Stimulated activated CD8-positive, alpha-beta memory T cell treated with anti-CD3 and anti-CD28 coated beads, Interleukin-12 subunit alpha, Interleukin-12 subunit beta, amount 100 ng/mL, for 24 hours (primary cell): ENCODE measurements around the gene DTHD1.

Experiments used
- DNase-seq: peaks from one replicate; pipeline ENCODE4 v3.0.0-alpha.2; 2020; ENCODE audit errors: extremely low read depth

The DTHD1 gene

GRCh38 chr4:36269533-36270173 lies 11.8 kb upstream of the DTHD1 start:
- no peak for DNase-seq

DNA sequence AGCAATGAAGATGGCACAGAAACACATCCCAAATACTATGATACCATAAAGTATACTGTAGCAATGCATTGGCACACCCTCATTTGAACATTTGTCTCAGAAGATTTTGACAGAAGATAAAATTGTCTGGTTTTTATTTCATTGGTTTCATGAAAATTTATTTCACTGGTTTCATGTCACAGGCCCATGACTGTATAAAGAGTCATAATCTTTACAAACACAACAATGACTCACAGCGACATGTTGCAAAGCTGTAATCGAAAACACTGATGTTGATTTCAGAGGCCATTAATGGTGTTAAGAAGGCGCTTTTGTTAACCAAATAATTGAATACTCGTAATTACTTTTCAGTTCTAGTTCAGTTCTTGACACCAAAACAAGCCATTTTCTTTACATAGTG lies 8.1 kb upstream of the DTHD1 start:
- DNase-seq: no peak

- no peak for DNase-seq
Observed at GRCh38 chr4:36274158-36274557, 7.3 kb upstream of the DTHD1 start.

GRCh38 chr4:36277533-36277932 lies 3.9 kb upstream of the DTHD1 start:
- DNase-seq: no peak

- no peak for DNase-seq
Observed at GRCh38 chr4:36278789-36279188, 2.6 kb upstream of the DTHD1 start.

GRCh38 chr4:36280555-36280954 lies 861 bp upstream of the DTHD1 start:
- DNase-seq: no peak

DNA sequence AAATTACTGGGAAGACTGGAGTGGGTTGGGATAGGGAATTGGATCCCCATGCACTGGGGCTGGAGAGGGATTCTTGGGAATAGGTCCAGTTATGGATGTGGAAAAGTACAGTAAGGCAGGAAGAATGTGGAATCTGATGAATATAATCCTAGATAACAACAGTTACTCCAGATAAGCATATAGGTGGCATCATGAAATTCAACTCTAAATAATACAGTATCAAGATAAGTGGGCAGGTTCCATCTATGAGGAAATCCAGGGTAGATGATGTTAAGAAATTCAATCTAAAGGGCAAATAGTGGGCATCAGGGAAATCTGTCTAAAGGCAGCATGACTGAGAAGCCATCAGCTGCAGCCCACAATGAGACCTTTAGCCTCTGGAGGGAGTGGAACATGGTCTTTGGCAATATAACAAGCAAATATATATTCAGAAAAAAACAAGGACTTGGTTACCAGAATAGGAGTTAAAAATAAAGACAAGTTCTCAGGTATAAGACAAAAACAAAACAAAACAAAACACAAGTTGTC lies 1.2 kb downstream of the DTHD1 start:
- no peak for DNase-seq

GRCh38 chr4:36283912-36284465 lies 2.6 kb downstream of the DTHD1 start:
- no peak for DNase-seq

- no peak for DNase-seq
Observed at GRCh38 chr4:36285784-36286480, 4.5 kb downstream of the DTHD1 start.

DNA sequence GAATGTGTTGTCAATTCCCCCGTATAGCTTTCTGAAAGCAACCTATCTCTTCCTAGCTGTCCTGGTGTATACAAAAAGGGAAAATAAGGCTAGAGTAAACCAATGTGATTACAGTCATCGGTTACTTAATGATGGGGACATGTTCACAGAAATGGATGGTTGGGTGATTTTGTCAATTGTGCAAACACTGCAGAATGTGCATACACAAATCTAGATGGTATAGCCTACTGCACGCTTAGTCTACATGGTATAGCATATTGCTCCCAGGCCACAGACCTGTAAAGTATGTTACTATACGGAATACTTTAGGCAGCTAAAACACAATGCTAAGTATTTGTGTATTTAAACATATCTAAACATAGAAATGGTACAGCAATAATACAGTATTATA lies 5.1 kb downstream of the DTHD1 start:
- DNase-seq: no peak

- DNase-seq: no peak
Observed at GRCh38 chr4:36288731-36289426, 7.5 kb downstream of the DTHD1 start.

GRCh38 chr4:36290641-36291040 lies 9.2 kb downstream of the DTHD1 start:
- DNase-seq: no peak

- no peak for DNase-seq
Observed at GRCh38 chr4:36292556-36293188, 11.3 kb downstream of the DTHD1 start.

DNA sequence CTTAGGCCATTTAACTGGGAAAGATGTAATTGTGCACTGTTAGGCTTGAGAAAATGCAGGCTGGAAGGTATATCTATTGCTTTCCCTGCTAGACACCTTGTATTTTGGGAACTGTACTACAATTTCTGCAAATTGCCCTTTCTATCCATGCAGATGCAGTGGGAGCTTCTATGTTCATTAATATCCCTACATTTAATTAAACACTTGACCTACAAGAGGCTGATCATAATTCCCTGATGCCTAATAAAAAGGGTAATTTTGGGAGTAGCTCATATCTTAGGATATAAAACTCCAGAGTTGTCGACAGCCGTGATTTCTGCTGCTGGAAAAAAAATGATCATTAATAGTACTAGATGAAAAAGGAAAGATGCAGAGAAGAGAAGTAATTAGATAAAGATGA lies 19.7 kb downstream of the DTHD1 start:
- DNase-seq: no peak

DNA sequence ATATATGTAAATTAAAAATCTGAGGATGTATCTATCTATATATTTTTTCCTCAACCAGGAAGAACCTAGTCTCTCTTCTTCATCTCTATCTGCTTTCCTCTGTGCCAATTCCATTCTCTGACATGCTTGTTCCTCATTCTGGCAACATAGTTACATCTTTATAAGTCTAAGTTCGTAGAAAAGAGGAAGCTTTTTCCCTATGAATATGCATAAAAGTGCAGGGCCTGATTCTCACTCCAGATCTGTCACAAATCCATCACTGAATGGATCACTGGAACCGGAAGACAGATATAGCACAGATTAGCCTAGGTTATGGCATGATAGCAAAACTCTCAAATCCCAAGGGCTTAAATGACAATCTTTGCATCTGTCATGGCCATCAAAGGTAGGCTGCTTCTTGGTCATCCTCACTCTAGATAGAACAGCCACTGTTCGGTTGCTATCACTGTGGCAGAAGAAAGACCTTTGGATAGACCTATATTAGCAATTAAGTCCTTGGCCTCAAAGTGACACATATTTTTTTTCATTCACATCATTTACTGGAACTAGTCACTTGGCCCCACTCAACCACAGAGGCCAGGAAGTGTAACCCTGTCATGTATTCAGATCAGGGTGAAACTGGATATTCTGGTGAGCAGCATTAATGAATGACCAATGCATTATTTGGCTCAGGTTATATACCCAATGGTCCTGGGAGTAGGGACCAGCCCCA lies 22.2 kb downstream of the DTHD1 start:
- no peak for DNase-seq

- no peak for DNase-seq
Observed at GRCh38 chr4:36304138-36304681, 22.8 kb downstream of the DTHD1 start.

- no peak for DNase-seq
Observed at GRCh38 chr4:36308150-36308549, 26.7 kb downstream of the DTHD1 start.

DNA sequence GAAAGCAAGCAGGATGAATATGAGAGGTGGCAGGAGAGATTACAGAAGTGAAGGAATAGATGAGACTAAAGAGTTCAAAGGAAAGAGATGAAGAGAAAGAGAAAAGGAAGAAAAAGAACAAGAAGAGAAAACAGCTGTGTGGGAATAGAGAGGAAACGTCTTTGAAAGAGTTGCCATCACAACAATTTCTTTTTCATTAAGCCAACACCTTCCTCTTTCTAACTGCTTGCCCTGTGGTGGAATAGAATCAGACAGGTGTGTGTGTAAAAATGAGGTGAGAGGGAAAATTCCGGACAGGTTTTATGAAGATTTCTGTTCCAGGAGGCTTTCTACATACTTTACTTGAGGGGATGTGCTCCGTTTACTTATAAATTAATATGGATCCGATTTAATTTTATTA lies 28.8 kb downstream of the DTHD1 start:
- DNase-seq: no peak

- DNase-seq: no peak
Observed at GRCh38 chr4:36310793-36311192, 29.4 kb downstream of the DTHD1 start.

DNA sequence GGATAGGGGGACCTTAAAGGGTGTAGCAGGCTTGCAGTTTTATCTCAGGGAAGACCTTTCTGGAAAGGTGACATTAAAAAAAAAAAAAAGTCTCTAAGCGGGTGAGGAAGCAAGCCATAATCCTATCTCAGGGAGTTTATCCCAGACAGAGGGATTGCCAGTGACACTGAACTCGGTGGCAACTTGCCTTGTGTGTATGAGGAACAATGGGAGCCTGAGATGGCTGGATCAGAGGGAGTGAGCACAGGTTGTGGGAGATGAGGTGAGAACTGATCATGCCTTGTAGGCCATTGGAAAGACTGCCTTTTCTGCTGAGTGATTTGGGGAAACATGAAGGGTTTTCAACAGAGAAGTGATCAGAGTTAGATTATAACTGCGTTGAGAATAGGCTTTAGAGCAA lies 31.1 kb downstream of the DTHD1 start:
- DNase-seq: no peak

GRCh38 chr4:36313301-36313700 lies 31.9 kb downstream of the DTHD1 start:
- no peak for DNase-seq
